Myocyte (in vitro differentiated cells): Measurements from ENCODE around the gene PBX1. TPM values are rescaled to one million over a fixed set of nuclear protein-coding genes. Genes with fewer than 3 reads are reported as not detected.

Experiments used
- DNase-seq: peaks from one replicate; pipeline ENCODE4 v3.0.0-alpha.2; 2012; ENCODE audit warnings: low read depth
- total RNA-seq: library from RNA; depleted of rRNA; stranded (reverse); fragments of >200 nt; gene quantifications from 2 replicates; pipeline ENCODE4 v1.2.3, GENCODE V29; 2014

The PBX1 gene
- total RNA-seq, 1 donor from 2014 or later, result 4.6 TPM

GRCh38 chr1:164693564-164694359 lies 134.8 kb downstream of the PBX1 start:
- DNase-seq, result no peak

GRCh38 chr1:164694505-164694904 lies 135.5 kb downstream of the PBX1 start:
- DNase-seq, result no peak

- DNase-seq, result no peak
These were observed 137.1 kb downstream of the PBX1 start for GRCh38 chr1:164695956-164696665.

GRCh38 chr1:164699815-164700491 lies 141.0 kb downstream of the PBX1 start:
- no peak for DNase-seq

- no peak for DNase-seq
These were observed 141.7 kb downstream of the PBX1 start for GRCh38 chr1:164700683-164701082.

- DNase-seq, result no peak
These were observed 142.3 kb downstream of the PBX1 start for GRCh38 chr1:164701189-164701761.

- no peak for DNase-seq
These were observed 143.2 kb downstream of the PBX1 start for GRCh38 chr1:164702216-164702615.

GRCh38 chr1:164702664-164703063 lies 143.7 kb downstream of the PBX1 start:
- DNase-seq, result no peak

- no peak for DNase-seq
These were observed 144.5 kb downstream of the PBX1 start for GRCh38 chr1:164703463-164703862.

- DNase-seq, result no peak
These were observed 145.0 kb downstream of the PBX1 start for GRCh38 chr1:164703960-164704411.

- DNase-seq, result no peak
These were observed 146.0 kb downstream of the PBX1 start for GRCh38 chr1:164704954-164705353.

GRCh38 chr1:164706606-164706987 lies 147.6 kb downstream of the PBX1 start:
- no peak for DNase-seq

GRCh38 chr1:164707868-164708331 lies 148.9 kb downstream of the PBX1 start:
- DNase-seq, result peak; percentile 21

- DNase-seq, result no peak
These were observed 149.6 kb downstream of the PBX1 start for GRCh38 chr1:164708596-164708995.

GRCh38 chr1:164709126-164709525 lies 150.1 kb downstream of the PBX1 start:
- DNase-seq, result no peak

GRCh38 chr1:164709541-164710278 lies 150.7 kb downstream of the PBX1 start:
- no peak for DNase-seq

GRCh38 chr1:164712131-164713036 lies 153.4 kb downstream of the PBX1 start:
- DNase-seq, result no peak

GRCh38 chr1:164713456-164714207 lies 154.6 kb downstream of the PBX1 start:
- DNase-seq, result no peak
